ENCODE results near the gene CEL.

DNA sequence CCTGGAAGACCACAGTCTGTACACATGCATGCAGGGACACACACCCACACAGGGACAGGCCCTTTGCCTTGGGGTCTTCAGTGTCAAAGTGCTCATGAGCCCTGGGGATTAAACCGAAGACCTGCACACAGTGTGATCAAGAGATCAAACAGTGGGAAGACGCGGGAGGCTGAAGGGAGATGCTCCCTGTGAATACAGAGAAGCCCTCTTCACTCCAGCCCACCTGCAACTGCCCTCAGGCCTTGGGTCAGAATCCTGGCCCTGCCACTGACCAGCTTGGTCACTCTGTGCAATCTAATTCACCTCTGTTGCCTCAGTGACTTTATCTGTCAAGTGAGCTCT lies 56.4 kb downstream of the CEL start:
- TF ChIP-seq ZNF274 (IDR thresholded peaks at IDR 0.05; ENCODE audit: low read depth, low read length) (no peak), SUZ12 (IDR thresholded peaks at IDR 0.05; ENCODE audit: extremely low read depth, insufficient read depth, insufficient read length) (no peak)
